HCT116 (cell line): ENCODE results near the gene LRRC34. TPM values are rescaled to one million over a fixed set of nuclear protein-coding genes. Genes with fewer than 3 reads are reported as not detected.

ENCODE experiments used
- ATAC-seq: fragments of 200-7000 bp; cut with Tn5 transposase; 2 replicates; pipeline ENCODE4 v1.9.1; 2020; ENCODE audit warnings: mild to moderate bottlenecking, moderate library complexity
- BruUV-seq: library from RNA; stranded (reverse); fragments of 400-500 nt; replicated peaks from 2 replicates; lab custom pipeline; 2021; lab: Mats Ljungman, UMichigan
- CTCF ChIA-PET: fragments of 300-600 bp; sonication (Branson Sonifier 250); formaldehyde crosslinking; loops from one replicate; lab custom pipeline; 2021; ENCODE audit warnings: antibody characterized with exemption; lab: Charles Lee
- POLR2A ChIA-PET: fragments of 300-600, 350-600 bp; sonication (Branson Sonifier 250); formaldehyde crosslinking; loops from one replicate; lab custom pipeline; 2021; ENCODE audit warnings: antibody characterized with exemption; lab: Charles Lee
- RAD21 ChIA-PET, 2 experiments: fragments of 300-600 bp; sonication (Branson Sonifier 250); formaldehyde crosslinking; loops; one replicate each; lab custom pipeline; 2023; ENCODE audit warnings: low total read pairs in 2 of 2; ENCODE audit not compliant: uncharacterized antibody in 2 of 2, unreplicated experiment in 2 of 2, low non-redundant PET in 1 of 2; lab: Charles Lee
- DNase-seq: peaks from one replicate; pipeline ENCODE4 v3.0.0-alpha.2; 2010; ENCODE audit warnings: low read depth, low spot score
- H2AFZ ChIP-seq: fragments of 200-600 bp; shearing (Covaris generic), sonication (generic); 2 replicates; pipeline ENCODE4 v1.6.1; 2017; ENCODE audit warnings: low read depth, mixed run types, mixed read lengths, antibody characterized with exemption, low read length; ENCODE audit not compliant: poor library complexity, severe bottlenecking
- H3K27ac ChIP-seq: 2 replicates; pipeline ENCODE4 v1.5.1; 2012; ENCODE audit warnings: low read depth, low read length
- H3K27me3 ChIP-seq: fragments of 200-600 bp; sonication (generic); 2 replicates; pipeline ENCODE4 v1.6.1; 2016; ENCODE audit warnings: mixed run types, low read length, mixed read lengths; ENCODE audit not compliant: insufficient read depth
- H3K36me3 ChIP-seq, 2 experiments: fragments of 200-500 bp in 1 of 2; fragments of 200-600 bp in 1 of 2; sonication (Bioruptor generic) in 1 of 2; sonication (generic) in 1 of 2; 2 replicates each; pipeline versions ENCODE4 v1.5.1 to v1.6.1; 2014 to 2016; ENCODE audit warnings: low read length in 2 of 2, inconsistent platforms in 1 of 2, mixed read lengths in 1 of 2, mixed run types in 1 of 2; ENCODE audit not compliant: insufficient read depth in 2 of 2, control insufficient read depth in 1 of 2
- H3K4me1 ChIP-seq, 2 experiments: fragments of 200-600 bp in 1 of 2; sonication (generic) in 1 of 2; 2 replicates each; pipeline versions ENCODE4 v1.5.1 to v1.6.1; 2012 to 2017; ENCODE audit warnings: low read length in 2 of 2, inconsistent platforms in 1 of 2, mild to moderate bottlenecking in 1 of 2, mixed read lengths in 1 of 2, mixed run types in 1 of 2, moderate library complexity in 1 of 2; ENCODE audit not compliant: insufficient read depth in 2 of 2, control insufficient read depth in 1 of 2
- H3K4me2 ChIP-seq: fragments of 200-600 bp; sonication (generic); 2 replicates; pipeline ENCODE4 v1.6.1; 2017; ENCODE audit warnings: mixed run types, low read length, mixed read lengths
- H3K4me3 ChIP-seq, 2 experiments: fragments of 200-600 bp in 1 of 2; sonication (generic) in 1 of 2; replicated peaks in 1 of 2; 2 replicates each; pipeline ENCODE4 v1.5.1; 2011 to 2016; ENCODE audit warnings: low read length in 2 of 2, control low read depth in 1 of 2, low read depth in 1 of 2, mild to moderate bottlenecking in 1 of 2, mixed read lengths in 1 of 2, mixed run types in 1 of 2
- H3K79me2 ChIP-seq: fragments of 200-600 bp; sonication (generic); 2 replicates; pipeline ENCODE4 v1.6.1; 2017; ENCODE audit warnings: mild to moderate bottlenecking, mixed run types, low read length, moderate library complexity, mixed read lengths; ENCODE audit not compliant: insufficient read depth
- H3K9ac ChIP-seq: fragments of 200-600 bp; sonication (generic); 2 replicates; pipeline ENCODE4 v1.6.1; 2016; ENCODE audit warnings: low read length, mixed read lengths
- H3K9me2 ChIP-seq: fragments of 200-600 bp; sonication (generic), shearing (Covaris generic); 2 replicates; pipeline ENCODE4 v1.6.1; 2017; ENCODE audit warnings: mixed run types, mild to moderate bottlenecking, moderate library complexity; ENCODE audit not compliant: insufficient read depth
- H3K9me3 ChIP-seq, 2 experiments: fragments of 200-500 bp in 1 of 2; fragments of 200-600 bp in 1 of 2; sonication (Bioruptor generic) in 1 of 2; sonication (generic) in 1 of 2; 2 replicates each; pipeline ENCODE4 v1.6.1; 2014 to 2017; ENCODE audit warnings: low read length in 2 of 2, mixed read lengths in 2 of 2, inconsistent platforms in 1 of 2, low read depth in 1 of 2, mild to moderate bottlenecking in 1 of 2, mixed run types in 1 of 2, moderate library complexity in 1 of 2; ENCODE audit not compliant: control insufficient read depth in 1 of 2, insufficient read depth in 1 of 2
- H4K20me1 ChIP-seq: fragments of 200-600 bp; sonication (generic), shearing (Covaris generic); 2 replicates; pipeline ENCODE4 v1.6.1; 2017; ENCODE audit warnings: mixed run types, mild to moderate bottlenecking, moderate library complexity; ENCODE audit not compliant: insufficient read depth
- ATF3 ChIP-seq: IDR thresholded peaks from 2 replicates; pipeline ENCODE4 v1.6.1; 2012
- CTCF ChIP-seq, 3 experiments: fragments of 200-600 bp in 1 of 3; sonication (generic) in 1 of 3; IDR thresholded peaks in 2 of 3; conservative IDR thresholded peaks in 1 of 3; 2 replicates each; pipeline ENCODE4 v1.5.1; 2012 to 2017; ENCODE audit warnings: low read depth in 2 of 3, low read length in 2 of 3, antibody characterized with exemption in 1 of 3, borderline replicate concordance in 1 of 3, control low read depth in 1 of 3, mild to moderate bottlenecking in 1 of 3, mixed read lengths in 1 of 3, mixed run types in 1 of 3, moderate library complexity in 1 of 3; ENCODE audit not compliant: insufficient read depth in 1 of 3
- JUND ChIP-seq: IDR thresholded peaks from 2 replicates; pipeline ENCODE4 v1.6.1; 2012
- MAX ChIP-seq: IDR thresholded peaks from 2 replicates; pipeline ENCODE4 v1.6.1; 2012
- POLR2A ChIP-seq: IDR thresholded peaks from 2 replicates; pipeline ENCODE4 v1.7.0; 2011; ENCODE audit warnings: borderline replicate concordance; ENCODE audit not compliant: insufficient read depth, insufficient read length; ENCODE audit errors: extremely low read depth
- RAD21 ChIP-seq: IDR thresholded peaks from 2 replicates; pipeline ENCODE4 v1.6.1; 2012; ENCODE audit warnings: low read depth, mild to moderate bottlenecking
- REST ChIP-seq: IDR thresholded peaks from 2 replicates; pipeline ENCODE4 v1.6.1; 2012; ENCODE audit warnings: low read depth
- SIN3A ChIP-seq: IDR thresholded peaks from 2 replicates; pipeline ENCODE4 v1.6.1; 2012; ENCODE audit warnings: low read depth
- YY1 ChIP-seq: IDR thresholded peaks from 2 replicates; pipeline ENCODE4 v1.6.1; 2011; ENCODE audit warnings: low read length, low read depth, moderate library complexity, mild to moderate bottlenecking; ENCODE audit not compliant: insufficient replicate concordance; ENCODE audit errors: extremely low read depth
- ZFX ChIP-seq: fragments of 450-650 bp; IDR thresholded peaks from 2 replicates; pipeline ENCODE4 v1.6.1; 2017
- intact Hi-C: fragments of 100-400 bp; cut with micrococcal nuclease; formaldehyde crosslinking; loops from 2 replicates; pipeline ENCODE4 v1.10.0; 2022
- total RNA-seq: library from RNA; stranded (reverse); gene quantifications from one replicate; pipeline ENCODE4 v1.2.1, GENCODE V29; 2021; ENCODE audit not compliant: unreplicated experiment

Gene LRRC34
- total RNA-seq, 1 experiment from 2014 or later = not detected

GRCh38 chr3:169861871-169862270 lies 49.2 kb upstream of the LRRC34 start:
- H2AFZ ChIP-seq = no peak overlapping the region
- H3K4me3 ChIP-seq = no peak overlapping the region
- H3K27me3 ChIP-seq = no peaks in the 10 kb centered on the region
- no peaks in the 10 kb centered on the region for H3K9me2 ChIP-seq
- no peak overlapping the region for H3K9ac ChIP-seq
- no peak overlapping the region for H3K4me2 ChIP-seq
- POLR2A ChIA-PET = no interaction called here
- ATAC-seq (no peak), DNase-seq (no peak)
- H3K36me3 ChIP-seq = no peaks in the 10 kb centered on the region
- no peak overlapping the region for H3K27ac ChIP-seq
- H3K4me1 ChIP-seq = peaks cover 4 to 5% of the 10 kb centered on the region in 2 experiments; a peak in 3 of 4 replicates
- CTCF ChIA-PET = interaction anchor here (0.8 to 1.4 kb wide), 2 partner anchors 20 to 98 kb away, joined by 3 read pairs; no protein-coding TSS in a partner anchor
- intact Hi-C loops = loop anchor here (2.0 to 10.0 kb wide), 3 partner anchors 175 to 553 kb away; partner anchors contain the start of genes CLDN11 and GPR160
- H3K79me2 ChIP-seq = no peaks in the 10 kb centered on the region
- no peak for TF ChIP-seq SIN3A
- TF ChIP-seq ZFX = no peak
- TF ChIP-seq REST = no peak
- TF ChIP-seq CTCF (IDR thresholded peaks at IDR 0.05 in 2 of 3, conservative IDR thresholded peaks at IDR 0.05 in 1 of 3; ENCODE audit: borderline replicate concordance in 1 of 3, insufficient read depth in 1 of 3, low read depth in 2 of 3, low read length in 2 of 3) = no peak
- TF ChIP-seq RAD21 = no peak
- no peak for TF ChIP-seq YY1
- no peak for TF ChIP-seq ATF3
- TF ChIP-seq POLR2A = no peak
- TF ChIP-seq JUND = no peak
- no peak for TF ChIP-seq MAX
- no peaks in the 10 kb centered on the region for H3K9me3 ChIP-seq
- RAD21 ChIA-PET = no interaction called here
- H4K20me1 ChIP-seq = no peaks in the 10 kb centered on the region
- BruUV-seq = no TSS peak
